HG03520 (cell line): ENCODE results near the gene IDI2.

ENCODE experiments used
- ATAC-seq: cut with Tn5 transposase; IDR thresholded peaks from one replicate; pipeline ENCODE4 v1.9.1; 2021; ENCODE audit warnings: mild to moderate bottlenecking, moderate library complexity; ENCODE audit not compliant: unreplicated experiment

IDI2 gene

GRCh38 chr10:983971-984655, 41.5 kb downstream of the IDI2 start:
- no peak for ATAC-seq

GRCh38 chr10:983401-983800, 42.3 kb downstream of the IDI2 start:
- no peak for ATAC-seq

GRCh38 chr10:980468-981093, 45.1 kb downstream of the IDI2 start:
- ATAC-seq, result no peak

GRCh38 chr10:978826-979421, 46.7 kb downstream of the IDI2 start:
- no peak for ATAC-seq

GRCh38 chr10:976316-976715, 49.3 kb downstream of the IDI2 start:
- no peak for ATAC-seq

- ATAC-seq, result no peak
These were observed 50.9 kb downstream of the IDI2 start for GRCh38 chr10:974785-975074.

- no peak for ATAC-seq
These were observed 51.4 kb downstream of the IDI2 start for GRCh38 chr10:974038-974784.

- ATAC-seq, result no peak
These were observed 52.9 kb downstream of the IDI2 start for GRCh38 chr10:972763-973162.

- no peak for ATAC-seq
These were observed 54.0 kb downstream of the IDI2 start for GRCh38 chr10:971613-972012.

- no peak for ATAC-seq
These were observed 54.5 kb downstream of the IDI2 start for GRCh38 chr10:971150-971542.

- ATAC-seq, result no peak
These were observed 55.1 kb downstream of the IDI2 start for GRCh38 chr10:970311-971149.

GRCh38 chr10:969473-970150, 56.0 kb downstream of the IDI2 start:
- ATAC-seq, result no peak
